ENCODE data around the gene FBXL13.

DNA sequence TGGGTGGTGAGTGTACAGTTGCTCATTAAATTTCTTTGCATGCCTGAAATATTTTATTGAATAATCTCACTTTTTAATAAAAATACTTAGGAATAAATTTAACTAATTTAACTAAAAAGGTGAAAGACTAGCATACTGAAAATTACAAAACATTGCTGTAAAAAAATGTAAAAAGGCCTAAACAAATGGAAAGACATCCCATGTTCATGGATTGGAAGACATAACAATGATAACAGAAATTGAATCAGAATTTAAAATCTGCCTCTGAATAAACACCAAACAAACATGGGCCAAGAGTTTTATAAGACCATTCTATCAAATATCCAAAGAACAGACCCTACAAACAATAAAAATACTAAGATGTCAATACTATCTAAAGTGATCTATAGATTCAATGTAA, 94.9 kb downstream of the FBXL13 start:
- TF ChIP-seq EZH2 (IDR thresholded peaks at IDR 0.05; ENCODE audit: insufficient read depth, poor library complexity, severe bottlenecking) (no peak), EZH2phosphoT487 (IDR thresholded peaks at IDR 0.05; ENCODE audit: insufficient read depth, low read depth) (no peak)

Data from GM23248 (cell line).